ENCODE results near the gene SIRT1. TPM values are rescaled to one million over a fixed set of nuclear protein-coding genes. Genes with fewer than 3 reads are reported as not detected.

SIRT1 gene
- total RNA-seq, 1 experiment from 2014 or later: 20.4 TPM

GRCh38 chr10:67853512-67853911, 30.9 kb upstream of the SIRT1 start:
- Histone ChIP-seq H3K4me2 (ENCODE audit: low read length) (no peak overlapping the region), H3K9ac (ENCODE audit: low read length) (no peak overlapping the region), H3K79me2 (ENCODE audit: low read length) (no peaks in the 10 kb centered on the region), H4K20me1 (ENCODE audit: low read length) (no peaks in the 10 kb centered on the region), H2AFZ (ENCODE audit: low read length) (no peak overlapping the region), H3K27me3 (ENCODE audit: low read length) (no peaks in the 10 kb centered on the region), H3K4me3 (ENCODE audit: low read length) (no peak overlapping the region), H3K9me2 (replicated peaks; ENCODE audit: low read length) (no peaks in the 10 kb centered on the region), H3K4me1 (ENCODE audit: insufficient read depth, low read length) (peaks cover 6% of the 10 kb centered on the region), H3K9me3 (ENCODE audit: low read length) (no peaks in the 10 kb centered on the region), H3K27ac (ENCODE audit: low read length) (no peak overlapping the region), H3F3A (ENCODE audit: low read length, unreplicated experiment) (no peaks in the 10 kb centered on the region), H3K36me3 (ENCODE audit: low read depth, low read length) (no peaks in the 10 kb centered on the region)
- ChIA-PET POLR2A (ENCODE audit: unreplicated experiment) (no interaction called here), CTCF (interaction anchor here (1.0 kb wide), 1 partner anchor 65 kb away, joined by 3 read pairs; no protein-coding TSS in a partner anchor)
- no TSS peak for BruUV-seq (replicated peaks)
- ATAC-seq: no peak
- no peak for TF ChIP-seq EZH2phosphoT487 (IDR thresholded peaks at IDR 0.05; ENCODE audit: borderline replicate concordance, low read length)
- no peak for DNase-seq
- intact Hi-C loops (cut with micrococcal nuclease): loop anchor here (10.0 kb wide), 1 partner anchor 481 kb away; the partner anchor contains the start of genes HNRNPH3 and PBLD

- Histone ChIP-seq H3K9me3 (ENCODE audit: low read length) (no peaks in the 10 kb centered on the region), H3K9me2 (replicated peaks; ENCODE audit: low read length) (no peaks in the 10 kb centered on the region), H3K4me1 (ENCODE audit: insufficient read depth, low read length) (no peaks in the 10 kb centered on the region), H3K27ac (ENCODE audit: low read length) (no peak overlapping the region), H3F3A (ENCODE audit: low read length, unreplicated experiment) (no peaks in the 10 kb centered on the region), H3K79me2 (ENCODE audit: low read length) (no peaks in the 10 kb centered on the region), H3K27me3 (ENCODE audit: low read length) (no peaks in the 10 kb centered on the region), H2AFZ (ENCODE audit: low read length) (no peak overlapping the region), H3K4me2 (ENCODE audit: low read length) (no peak overlapping the region), H3K9ac (ENCODE audit: low read length) (no peak overlapping the region), H3K4me3 (ENCODE audit: low read length) (no peak overlapping the region), H3K36me3 (ENCODE audit: low read depth, low read length) (no peaks in the 10 kb centered on the region), H4K20me1 (ENCODE audit: low read length) (no peaks in the 10 kb centered on the region)
- ChIA-PET POLR2A (ENCODE audit: unreplicated experiment) (no interaction called here), CTCF (no interaction called here)
- ATAC-seq: no peak
- DNase-seq: no peak
- TF ChIP-seq EZH2phosphoT487 (IDR thresholded peaks at IDR 0.05; ENCODE audit: borderline replicate concordance, low read length) (no peak), EZH2 (IDR thresholded peaks at IDR 0.05; ENCODE audit: low read length, unreplicated experiment) (no peak)
- intact Hi-C loops (cut with micrococcal nuclease): loop anchor here (5.0 to 10.0 kb wide), 4 partner anchors 38 to 476 kb away; partner anchors contain the start of genes HNRNPH3 and PBLD
- BruUV-seq (replicated peaks): no TSS peak
These were observed 25.5 kb upstream of the SIRT1 start for GRCh38 chr10:67858971-67859370.

GRCh38 chr10:67861750-67862432, 22.6 kb upstream of the SIRT1 start:
- Histone ChIP-seq H3K27me3 (ENCODE audit: low read length) (no peaks in the 10 kb centered on the region), H3K79me2 (ENCODE audit: low read length) (no peaks in the 10 kb centered on the region), H3K4me1 (ENCODE audit: insufficient read depth, low read length) (no peaks in the 10 kb centered on the region), H3K36me3 (ENCODE audit: low read depth, low read length) (no peaks in the 10 kb centered on the region), H3F3A (ENCODE audit: low read length, unreplicated experiment) (no peaks in the 10 kb centered on the region), H3K9ac (ENCODE audit: low read length) (no peak overlapping the region), H4K20me1 (ENCODE audit: low read length) (no peaks in the 10 kb centered on the region), H3K9me2 (replicated peaks; ENCODE audit: low read length) (no peaks in the 10 kb centered on the region), H3K27ac (ENCODE audit: low read length) (no peak overlapping the region), H3K9me3 (ENCODE audit: low read length) (no peaks in the 10 kb centered on the region), H2AFZ (ENCODE audit: low read length) (no peak overlapping the region), H3K4me2 (ENCODE audit: low read length) (no peak overlapping the region), H3K4me3 (ENCODE audit: low read length) (no peak overlapping the region)
- intact Hi-C loops (cut with micrococcal nuclease): no loop called here
- ATAC-seq (no peak), DNase-seq (no peak)
- no TSS peak for BruUV-seq (replicated peaks)
- POLR2A ChIA-PET (ENCODE audit: unreplicated experiment): no interaction called here
- CTCF ChIA-PET: no interaction called here
- TF ChIP-seq EZH2 (IDR thresholded peaks at IDR 0.05; ENCODE audit: low read length, unreplicated experiment) (no peak), CTCF (conservative IDR thresholded peaks at IDR 0.05; ENCODE audit: low read depth, low read length) (no peak), EZH2phosphoT487 (IDR thresholded peaks at IDR 0.05; ENCODE audit: borderline replicate concordance, low read length) (no peak)

All from PC-3 (cell line).